IPS DF 4.7 (cell line): Measurements from ENCODE around the gene THOC7.

Experiments used
- DNase-seq: peaks from one replicate; pipeline ENCODE4 v3.0.0-alpha.2; 2013; ENCODE audit warnings: low spot score; ENCODE audit errors: extremely low read depth

THOC7 gene

GRCh38 chr3:63845215-63845614 is 18.4 kb downstream of the THOC7 start:
- DNase-seq: no peak

- no peak for DNase-seq
Measured at GRCh38 chr3:63842127-63842526, 21.5 kb downstream of the THOC7 start.

- no peak for DNase-seq
Measured at GRCh38 chr3:63841704-63842103, 21.9 kb downstream of the THOC7 start.

- DNase-seq: no peak
Measured at GRCh38 chr3:63832395-63832794, 31.2 kb downstream of the THOC7 start.

- no peak for DNase-seq
Measured at GRCh38 chr3:63830526-63830925, 33.1 kb downstream of the THOC7 start.

GRCh38 chr3:63824309-63824708 is 39.3 kb downstream of the THOC7 start:
- no peak for DNase-seq

- DNase-seq: no peak
Measured at GRCh38 chr3:63819151-63819398, 44.5 kb downstream of the THOC7 start, which contains the start of gene C3orf49. Gene C3orf49 (plus strand): TSS chr3:63819299. CDS start chr3:63819472, 173 bp downstream.

GRCh38 chr3:63818282-63819150 is 45.1 kb downstream of the THOC7 start:
- DNase-seq: peak; percentile 41

GRCh38 chr3:63817225-63817624 is 46.4 kb downstream of the THOC7 start:
- DNase-seq: no peak

- no peak for DNase-seq
Measured at GRCh38 chr3:63814237-63814636, 49.4 kb downstream of the THOC7 start.

- no peak for DNase-seq
Measured at GRCh38 chr3:63809607-63810006, 54.0 kb downstream of the THOC7 start.

- no peak for DNase-seq
Measured at GRCh38 chr3:63808633-63809032, 55.0 kb downstream of the THOC7 start.

GRCh38 chr3:63807961-63808565 is 55.5 kb downstream of the THOC7 start:
- DNase-seq: no peak

GRCh38 chr3:63803911-63804310 is 59.7 kb downstream of the THOC7 start:
- no peak for DNase-seq

GRCh38 chr3:63800097-63800496 is 63.5 kb downstream of the THOC7 start:
- no peak for DNase-seq

GRCh38 chr3:63798949-63799348 is 64.7 kb downstream of the THOC7 start:
- DNase-seq: no peak

- no peak for DNase-seq
Measured at GRCh38 chr3:63798544-63798943, 65.1 kb downstream of the THOC7 start.

- DNase-seq: no peak
Measured at GRCh38 chr3:63795438-63795837, 68.2 kb downstream of the THOC7 start.

GRCh38 chr3:63791974-63792373 is 71.6 kb downstream of the THOC7 start:
- DNase-seq: no peak
